HepG2 (cell line): ENCODE measurements around the gene ZNF740. TPM values are rescaled to one million over a fixed set of nuclear protein-coding genes. Genes with fewer than 3 reads are reported as not detected.

Source experiments
- ATF7 ChIP-seq, 2 experiments: fragments of 450-650 bp in 1 of 2; sonication (generic) in 1 of 2; formaldehyde crosslinking in 1 of 2; IDR thresholded peaks; 2 replicates each; pipeline versions ENCODE4 v1.4.0 to v1.6.1; 2016 to 2020; ENCODE audit warnings: antibody characterized with exemption in 1 of 2, mild to moderate bottlenecking in 1 of 2, missing genetic modification reagents in 1 of 2
- CEBPG ChIP-seq: IDR thresholded peaks from 2 replicates; pipeline ENCODE4 v1.6.1; 2016
- DNMT1 ChIP-seq: sonication (generic); formaldehyde crosslinking; IDR thresholded peaks from 2 replicates; pipeline ENCODE4 v1.5.1; 2020; ENCODE audit warnings: mild to moderate bottlenecking, missing genetic modification reagents
- HES4 ChIP-seq: sonication (generic); formaldehyde crosslinking; IDR thresholded peaks from 2 replicates; pipeline ENCODE4 v1.9.0; 2021; ENCODE audit warnings: mild to moderate bottlenecking, missing genetic modification reagents, borderline replicate concordance
- HNRNPH1 ChIP-seq: fragments of 200-400 bp; formaldehyde crosslinking; optimal IDR thresholded peaks from 2 replicates; pipeline ENCODE3; 2017; ENCODE audit warnings: mild to moderate bottlenecking, low read depth, low read length
- KDM3A ChIP-seq: IDR thresholded peaks from 2 replicates; pipeline ENCODE4 v1.6.1; 2018; ENCODE audit warnings: low read depth, missing compliant biosample characterization
- NFKB2 ChIP-seq: sonication (generic); formaldehyde crosslinking; IDR thresholded peaks from 2 replicates; pipeline ENCODE4 v1.4.0; 2020; ENCODE audit warnings: missing genetic modification reagents, borderline replicate concordance
- PREB ChIP-seq: sonication (generic); formaldehyde crosslinking; IDR thresholded peaks from 2 replicates; pipeline ENCODE4 v1.4.0; 2020; ENCODE audit warnings: missing genetic modification reagents
- SATB2 ChIP-seq: sonication (generic); formaldehyde crosslinking; IDR thresholded peaks from 2 replicates; pipeline ENCODE4 v1.5.0; 2020; ENCODE audit warnings: missing genetic modification reagents
- SMAD9 ChIP-seq: sonication (generic); formaldehyde crosslinking; IDR thresholded peaks from 2 replicates; pipeline ENCODE4 v1.5.1; 2020; ENCODE audit warnings: mild to moderate bottlenecking, missing genetic modification reagents
- SMC3 ChIP-seq: IDR thresholded peaks from 2 replicates; pipeline ENCODE4 v1.6.1; 2011; ENCODE audit warnings: low read length, improper control_type of control experiment
- THRA ChIP-seq: sonication (generic); formaldehyde crosslinking; IDR thresholded peaks from 2 replicates; pipeline ENCODE4 v1.4.0; 2020; ENCODE audit warnings: missing genetic modification reagents, borderline replicate concordance
- ZBTB7B ChIP-seq: sonication (generic); formaldehyde crosslinking; IDR thresholded peaks from 2 replicates; pipeline ENCODE4 v1.4.0; 2020; ENCODE audit warnings: missing genetic modification reagents
- ZNF143 ChIP-seq: sonication (generic); formaldehyde crosslinking; IDR thresholded peaks from 2 replicates; pipeline ENCODE4 v1.4.0; 2020; ENCODE audit warnings: missing genetic modification reagents
- ZNF607 ChIP-seq: sonication (generic); formaldehyde crosslinking; IDR thresholded peaks from 2 replicates; pipeline ENCODE4 v1.5.1; 2020; ENCODE audit warnings: missing genetic modification reagents, mild to moderate bottlenecking, borderline replicate concordance
- ZNF709 ChIP-seq: sonication (generic); formaldehyde crosslinking; IDR thresholded peaks from 2 replicates; pipeline ENCODE4 v1.5.0; 2020; ENCODE audit warnings: mild to moderate bottlenecking, missing genetic modification reagents
- ZNF839 ChIP-seq: sonication (generic); formaldehyde crosslinking; IDR thresholded peaks from 2 replicates; pipeline ENCODE4 v1.4.0; 2020; ENCODE audit warnings: missing genetic modification reagents, mild to moderate bottlenecking, borderline replicate concordance
- ZNF879 ChIP-seq: sonication (generic); formaldehyde crosslinking; IDR thresholded peaks from 2 replicates; pipeline ENCODE4 v1.8.1; 2023; ENCODE audit warnings: missing genetic modification reagents
- polyA plus RNA-seq, 8 experiments: library from polyadenylated mRNA; depleted of rRNA in 3 of 8; stranded (reverse) in 7 of 8; unstranded in 1 of 8; fragments of >200 nt; fragmentation: Illumina TruSeq in 4 of 8; extraction: Trizol in 4 of 8; gene quantifications; 2 replicates each; pipeline versions ENCODE4 v1.2.1 to v1.2.3, GENCODE V29; 2011 to 2016; ENCODE audit warnings: low read depth in 4 of 8, missing spikeins in 1 of 8, mixed read lengths in 1 of 8; ENCODE audit not compliant: insufficient read depth in 1 of 8
- total RNA-seq, 5 experiments: library from RNA; depleted of rRNA; stranded (reverse); fragments of >200 nt; fragmentation: Illumina TruSeq; extraction: Trizol; gene quantifications; 2 replicates each; pipeline ENCODE4 v1.2.3, GENCODE V29; 2016; ENCODE audit warnings: low read depth in 1 of 5
- TF ChIP-seq, protein P1 (sequence below): sonication (generic); formaldehyde crosslinking; IDR thresholded peaks from 2 replicates; pipeline ENCODE4 v1.4.0; 2020; ENCODE audit warnings: mild to moderate bottlenecking, missing genetic modification reagents
- TF ChIP-seq, protein P2 (sequence below): sonication (generic); formaldehyde crosslinking; IDR thresholded peaks from 2 replicates; pipeline ENCODE4 v1.4.0; 2020; ENCODE audit warnings: missing genetic modification reagents
- TF ChIP-seq, protein P3 (sequence below): sonication (generic); formaldehyde crosslinking; IDR thresholded peaks from 2 replicates; pipeline ENCODE4 v1.8.1; 2023; ENCODE audit warnings: mild to moderate bottlenecking, missing genetic modification reagents, borderline replicate concordance
- TF ChIP-seq, protein P4 (sequence below): sonication (generic); formaldehyde crosslinking; IDR thresholded peaks from 2 replicates; pipeline ENCODE4 v1.5.0; 2020; ENCODE audit warnings: mild to moderate bottlenecking, low read depth, missing genetic modification reagents, borderline replicate concordance
- TF ChIP-seq, protein P5 (sequence below): sonication (generic); formaldehyde crosslinking; IDR thresholded peaks from 2 replicates; pipeline ENCODE4 v1.8.0; 2023; ENCODE audit warnings: mild to moderate bottlenecking, missing genetic modification reagents
- TF ChIP-seq, protein P6 (sequence below): sonication (generic); formaldehyde crosslinking; IDR thresholded peaks from 2 replicates; pipeline ENCODE4 v1.8.0; 2022; ENCODE audit warnings: mild to moderate bottlenecking, missing genetic modification reagents, moderate library complexity

The ZNF740 gene
- total and polyA plus RNA-seq, 2 of the 13 experiments (the other 11 are each of a cell fraction or from before 2014, with no cell fraction given), result 16.9 to 19.0 TPM

GRCh38 chr12:53174881-53175491 lies 5.5 kb upstream of the ZNF740 start (continued):
- TF ChIP-seq, protein P1, sequence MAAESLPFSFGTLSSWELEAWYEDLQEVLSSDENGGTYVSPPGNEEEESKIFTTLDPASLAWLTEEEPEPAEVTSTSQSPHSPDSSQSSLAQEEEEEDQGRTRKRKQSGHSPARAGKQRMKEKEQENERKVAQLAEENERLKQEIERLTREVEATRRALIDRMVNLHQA (CRISPR knock-in tag), result no peak
- TF ChIP-seq ATF7 (IDR thresholded peaks at IDR 0.05) (peak; percentile 23; the same call in 1 of the 2 replicates), ATF7 (CRISPR knock-in tag; IDR thresholded peaks at IDR 0.05) (0 out of 2 replicates have a peak, but pooled peaks have one; percentile 29), THRA (CRISPR knock-in tag) (peak; percentile 61; the same call in 1 of the 2 replicates), HES4 (CRISPR knock-in tag) (no peak), ZNF709 (CRISPR knock-in tag) (no peak; the same call in 1 of the 2 replicates), ZNF839 (CRISPR knock-in tag) (no peak), ZNF607 (CRISPR knock-in tag) (no peak), DNMT1 (CRISPR knock-in tag) (no peak), PREB (CRISPR knock-in tag) (no peak), SMAD9 (CRISPR knock-in tag) (no peak), ZNF143 (no peak), SATB2 (CRISPR knock-in tag) (no peak), ZBTB7B (peak; percentile 61; the same call in 1 of the 2 replicates), KDM3A (0 out of 2 replicates have a peak, but pooled peaks have one; percentile 19), NFKB2 (CRISPR knock-in tag) (no peak), CEBPG (CRISPR knock-in tag) (peak; percentile 99), ZNF879 (CRISPR knock-in tag) (no peak), HNRNPH1 (no peak), SMC3 (peak; percentile 29; the same call in 1 of the 2 replicates)
- TF ChIP-seq, protein P2, sequence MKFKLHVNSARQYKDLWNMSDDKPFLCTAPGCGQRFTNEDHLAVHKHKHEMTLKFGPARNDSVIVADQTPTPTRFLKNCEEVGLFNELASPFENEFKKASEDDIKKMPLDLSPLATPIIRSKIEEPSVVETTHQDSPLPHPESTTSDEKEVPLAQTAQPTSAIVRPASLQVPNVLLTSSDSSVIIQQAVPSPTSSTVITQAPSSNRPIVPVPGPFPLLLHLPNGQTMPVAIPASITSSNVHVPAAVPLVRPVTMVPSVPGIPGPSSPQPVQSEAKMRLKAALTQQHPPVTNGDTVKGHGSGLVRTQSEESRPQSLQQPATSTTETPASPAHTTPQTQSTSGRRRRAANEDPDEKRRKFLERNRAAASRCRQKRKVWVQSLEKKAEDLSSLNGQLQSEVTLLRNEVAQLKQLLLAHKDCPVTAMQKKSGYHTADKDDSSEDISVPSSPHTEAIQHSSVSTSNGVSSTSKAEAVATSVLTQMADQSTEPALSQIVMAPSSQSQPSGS (CRISPR knock-in tag), result peak; percentile 33; the same call in 1 of the 2 replicates
- TF ChIP-seq, protein P3, sequence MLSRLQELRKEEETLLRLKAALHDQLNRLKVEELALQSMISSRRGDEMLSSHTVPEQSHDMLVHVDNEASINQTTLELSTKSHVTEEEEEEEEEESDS (CRISPR knock-in tag), result no peak
- TF ChIP-seq, protein P4, sequence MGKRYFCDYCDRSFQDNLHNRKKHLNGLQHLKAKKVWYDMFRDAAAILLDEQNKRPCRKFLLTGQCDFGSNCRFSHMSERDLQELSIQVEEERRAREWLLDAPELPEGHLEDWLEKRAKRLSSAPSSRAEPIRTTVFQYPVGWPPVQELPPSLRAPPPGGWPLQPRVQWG (CRISPR knock-in tag), result no peak
- TF ChIP-seq, protein P5, sequence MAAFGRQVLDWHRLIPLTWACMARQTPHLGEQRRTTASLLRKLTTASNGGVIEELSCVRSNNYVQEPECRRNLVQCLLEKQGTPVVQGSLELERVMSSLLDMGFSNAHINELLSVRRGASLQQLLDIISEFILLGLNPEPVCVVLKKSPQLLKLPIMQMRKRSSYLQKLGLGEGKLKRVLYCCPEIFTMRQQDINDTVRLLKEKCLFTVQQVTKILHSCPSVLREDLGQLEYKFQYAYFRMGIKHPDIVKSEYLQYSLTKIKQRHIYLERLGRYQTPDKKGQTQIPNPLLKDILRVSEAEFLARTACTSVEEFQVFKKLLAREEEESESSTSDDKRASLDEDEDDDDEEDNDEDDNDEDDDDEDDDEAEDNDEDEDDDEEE (CRISPR knock-in tag), result no peak
- TF ChIP-seq, protein P6, sequence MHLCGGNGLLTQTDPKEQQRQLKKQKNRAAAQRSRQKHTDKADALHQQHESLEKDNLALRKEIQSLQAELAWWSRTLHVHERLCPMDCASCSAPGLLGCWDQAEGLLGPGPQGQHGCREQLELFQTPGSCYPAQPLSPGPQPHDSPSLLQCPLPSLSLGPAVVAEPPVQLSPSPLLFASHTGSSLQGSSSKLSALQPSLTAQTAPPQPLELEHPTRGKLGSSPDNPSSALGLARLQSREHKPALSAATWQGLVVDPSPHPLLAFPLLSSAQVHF (CRISPR knock-in tag), result no peak
